Measurements from ENCODE around the gene GALNT11.

DNA sequence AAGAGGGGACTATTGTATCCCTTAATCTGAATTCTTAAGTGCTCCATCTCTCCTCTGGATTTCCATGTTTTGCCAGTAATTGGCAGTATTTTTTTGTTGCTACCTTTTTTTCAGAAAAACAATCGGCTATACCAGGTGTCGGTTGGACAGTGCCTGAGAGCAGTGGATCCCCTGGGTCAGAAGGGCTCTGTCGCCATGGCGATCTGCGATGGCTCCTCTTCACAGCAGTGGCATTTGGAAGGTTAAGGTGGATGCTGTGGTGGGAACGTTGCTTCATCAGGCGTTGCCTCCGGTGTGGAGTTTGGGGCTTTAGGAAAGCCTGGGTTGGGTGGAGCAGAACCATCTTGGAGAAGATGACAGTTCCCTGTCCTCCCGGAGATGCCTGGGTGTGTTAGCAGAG lies 96.0 kb downstream of the GALNT11 start:
- TF ChIP-seq, protein P1, sequence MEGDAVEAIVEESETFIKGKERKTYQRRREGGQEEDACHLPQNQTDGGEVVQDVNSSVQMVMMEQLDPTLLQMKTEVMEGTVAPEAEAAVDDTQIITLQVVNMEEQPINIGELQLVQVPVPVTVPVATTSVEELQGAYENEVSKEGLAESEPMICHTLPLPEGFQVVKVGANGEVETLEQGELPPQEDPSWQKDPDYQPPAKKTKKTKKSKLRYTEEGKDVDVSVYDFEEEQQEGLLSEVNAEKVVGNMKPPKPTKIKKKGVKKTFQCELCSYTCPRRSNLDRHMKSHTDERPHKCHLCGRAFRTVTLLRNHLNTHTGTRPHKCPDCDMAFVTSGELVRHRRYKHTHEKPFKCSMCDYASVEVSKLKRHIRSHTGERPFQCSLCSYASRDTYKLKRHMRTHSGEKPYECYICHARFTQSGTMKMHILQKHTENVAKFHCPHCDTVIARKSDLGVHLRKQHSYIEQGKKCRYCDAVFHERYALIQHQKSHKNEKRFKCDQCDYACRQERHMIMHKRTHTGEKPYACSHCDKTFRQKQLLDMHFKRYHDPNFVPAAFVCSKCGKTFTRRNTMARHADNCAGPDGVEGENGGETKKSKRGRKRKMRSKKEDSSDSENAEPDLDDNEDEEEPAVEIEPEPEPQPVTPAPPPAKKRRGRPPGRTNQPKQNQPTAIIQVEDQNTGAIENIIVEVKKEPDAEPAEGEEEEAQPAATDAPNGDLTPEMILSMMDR (IDR thresholded peaks at IDR 0.05) = no peak
- no peak for TF ChIP-seq ZFX (IDR thresholded peaks at IDR 0.05; ENCODE audit: borderline replicate concordance)

All from 22Rv1 (cell line).